Germinal center (tissue), 1 donor: Measurements from ENCODE around the gene TRIP4.
"Not testable (repeated sequence)": the region's sequence is repeated elsewhere in the genome, so short reads cannot be mapped to it uniquely, and the experiment has no call there.

ENCODE experiments used
- DNase-seq: peaks from one replicate; pipeline ENCODE4 v3.0.0; 2012; ENCODE audit warnings: mixed read lengths, low spot score

TRIP4 gene

DNA sequence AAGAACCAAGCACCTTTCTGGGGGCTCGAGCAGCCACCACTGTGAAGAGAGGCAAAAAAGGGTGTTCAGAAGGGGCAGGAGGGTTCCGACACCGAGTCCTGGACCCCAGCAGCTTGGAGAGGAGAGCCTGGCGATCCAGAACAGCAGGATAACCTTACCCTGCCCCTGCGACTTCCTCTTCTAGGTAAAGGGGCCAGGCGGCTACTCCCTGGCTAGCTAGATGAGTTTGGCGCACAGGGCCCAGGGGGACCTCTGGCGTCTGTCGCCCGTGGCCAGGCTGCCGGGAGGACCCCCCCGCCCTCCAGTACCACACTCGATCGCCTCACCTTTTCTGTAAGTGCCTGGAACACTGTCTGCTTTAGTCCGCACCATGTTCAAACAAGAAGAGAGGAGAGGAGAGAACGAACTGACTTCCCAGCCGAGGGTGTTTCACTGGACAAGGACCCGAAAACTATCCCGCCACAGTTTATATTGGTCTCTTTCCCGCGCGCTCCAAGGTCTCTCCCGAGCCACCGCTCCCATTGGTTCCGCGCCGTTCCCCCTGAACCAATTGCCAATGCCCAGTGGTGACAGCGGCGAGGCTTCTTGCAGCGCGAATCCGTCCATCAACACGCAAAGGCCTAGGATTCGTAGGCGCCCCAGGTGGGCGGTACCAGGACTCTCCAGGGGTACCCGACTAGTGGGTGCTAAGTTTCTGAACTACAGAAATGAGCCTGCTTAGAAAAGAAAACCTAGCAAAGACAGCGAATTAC, 6.5 kb upstream of the TRIP4 start, which contains the start of gene PCLAF:
Gene PCLAF (minus strand): TSS at position 442 of the 752 bp plus-strand sequence. CDS start 70 bp downstream, at position 372.
- peak; percentile 95 for DNase-seq

DNA sequence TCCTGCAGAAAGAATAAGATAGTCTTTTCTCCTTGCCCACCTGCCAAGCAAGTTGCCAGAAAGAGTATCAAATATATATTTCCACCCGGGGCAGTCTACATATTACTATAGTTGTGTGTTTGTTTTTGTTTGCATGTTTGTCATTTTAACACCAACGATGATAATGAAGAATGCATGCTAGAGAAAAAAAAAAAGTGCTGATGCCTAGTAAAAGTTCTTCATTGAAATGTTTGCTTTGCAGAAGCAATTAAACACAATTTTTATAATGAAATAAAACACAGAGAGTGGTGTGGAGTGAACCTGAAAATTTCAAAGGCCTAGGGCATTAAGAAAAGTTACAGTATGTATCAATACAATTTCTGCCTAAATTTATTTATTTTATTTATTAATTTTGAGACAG, 3.9 kb upstream of the TRIP4 start:
- DNase-seq, result no peak

DNA sequence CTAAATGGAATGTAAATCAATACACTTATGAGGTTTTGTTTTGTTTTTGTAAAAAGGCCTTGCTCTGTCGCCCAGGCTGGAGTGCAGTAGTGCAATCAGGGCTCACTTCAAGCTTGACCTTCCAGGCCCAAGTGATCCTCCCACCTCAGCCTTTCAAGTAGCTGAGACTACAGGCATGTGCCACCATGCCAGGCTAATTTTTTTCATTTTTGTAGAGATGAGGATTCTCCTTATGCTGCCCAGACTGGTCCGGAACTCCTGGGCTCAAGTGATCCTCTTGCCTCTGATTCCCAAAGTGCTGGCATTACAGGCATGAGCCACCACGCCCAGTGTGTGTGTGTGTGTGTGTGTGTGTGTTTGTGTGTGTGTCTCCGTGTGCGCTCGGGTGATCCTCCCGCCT, 1.3 kb upstream of the TRIP4 start:
- no peak for DNase-seq

DNA sequence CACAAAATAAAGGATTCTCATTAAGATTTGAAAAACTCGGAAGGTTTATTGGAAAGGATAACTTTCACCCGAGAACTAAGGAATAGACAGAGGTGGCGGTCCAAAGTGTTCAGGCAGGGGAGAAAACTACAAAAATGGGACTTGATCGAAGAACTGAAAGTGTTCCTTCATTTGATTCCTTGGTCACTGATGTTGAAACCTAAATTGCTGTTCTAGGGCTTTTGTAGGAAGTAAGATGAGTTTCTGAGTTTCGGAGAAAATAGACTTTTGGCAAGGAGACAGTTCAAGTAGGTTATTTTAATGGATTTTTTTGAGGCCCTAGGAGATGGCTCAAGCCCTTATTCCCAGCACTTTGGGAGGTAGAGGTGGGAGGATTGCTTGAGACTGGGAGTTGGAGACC, 1.4 kb downstream of the TRIP4 start:
- no peak for DNase-seq

DNA sequence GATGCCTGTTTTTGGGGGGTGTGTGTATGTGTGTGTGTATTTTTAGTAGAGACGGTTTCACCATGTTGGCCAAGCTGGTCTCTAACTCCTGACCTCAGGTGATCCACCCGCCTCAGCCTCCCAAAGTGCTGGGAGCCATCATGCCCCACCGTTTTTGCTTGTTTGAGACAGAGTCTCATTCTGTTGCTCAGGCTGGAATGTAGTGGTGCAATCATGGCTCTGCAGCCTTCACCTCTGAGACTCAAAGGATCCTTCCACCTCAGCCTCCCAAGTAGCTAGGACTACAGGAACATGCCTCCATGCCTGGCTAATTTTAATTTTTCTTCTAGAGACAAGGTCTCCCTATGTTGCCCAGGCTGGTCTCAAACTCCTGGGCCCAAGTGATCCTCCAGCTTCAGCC, 4.8 kb downstream of the TRIP4 start:
- DNase-seq, result not testable (repeated sequence)

DNA sequence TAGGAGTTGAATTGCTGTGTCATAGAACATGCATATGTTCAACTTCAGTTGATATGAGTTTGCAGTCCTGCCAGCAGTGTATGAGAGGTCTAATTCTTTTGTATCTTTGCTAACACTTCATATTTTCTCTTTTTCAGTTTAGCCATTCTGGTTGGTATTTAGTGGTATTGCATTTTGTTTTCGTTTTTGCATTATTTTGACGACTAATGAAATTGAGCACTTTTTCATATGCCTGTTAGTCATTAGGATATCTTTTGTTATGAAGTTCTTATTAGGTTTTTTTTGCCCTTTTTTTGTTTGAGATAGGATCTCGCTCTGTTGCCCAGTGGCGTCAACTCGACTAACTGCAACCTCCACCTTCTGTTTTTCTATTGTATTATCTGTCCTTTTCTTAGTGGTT, 9.2 kb downstream of the TRIP4 start:
- DNase-seq, result no peak

DNA sequence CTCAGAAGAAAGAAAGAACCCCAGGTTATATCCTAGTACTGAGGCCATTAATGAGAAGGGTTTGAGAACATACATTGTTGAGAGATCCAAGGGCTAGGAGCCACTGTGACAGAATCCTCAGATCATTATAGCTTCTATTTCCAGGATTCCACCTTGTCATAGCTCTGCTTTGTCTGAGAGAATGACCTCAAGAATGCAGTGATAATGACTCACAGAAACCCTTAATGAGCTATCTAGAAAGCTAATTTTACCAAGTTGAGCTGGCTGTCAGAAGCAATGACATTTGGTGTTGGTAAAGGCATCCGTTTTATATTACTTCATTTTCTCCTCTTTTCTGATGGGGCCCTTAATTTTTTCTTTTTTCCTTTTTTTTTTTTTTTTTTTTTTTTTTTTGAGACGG, 10.9 kb downstream of the TRIP4 start:
- no peak for DNase-seq

DNA sequence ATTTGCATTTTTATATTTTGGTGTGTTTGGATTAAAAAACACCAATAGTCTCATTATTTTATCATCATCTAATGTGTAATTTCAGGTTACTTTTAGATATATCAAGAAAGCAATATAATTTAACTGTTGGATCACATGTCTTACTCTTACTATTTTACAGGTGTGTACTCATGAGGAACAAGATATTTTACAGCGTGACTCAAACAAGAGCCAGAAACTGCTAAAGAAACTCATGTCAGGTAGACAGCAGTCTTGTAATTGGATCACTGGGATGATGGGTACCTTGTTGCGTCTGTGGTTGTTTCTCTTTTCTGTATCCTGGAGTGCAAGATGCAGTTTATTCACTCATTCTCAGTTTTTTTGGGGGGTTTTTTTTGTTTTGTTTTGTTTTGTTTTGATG, 12.9 kb downstream of the TRIP4 start:
- DNase-seq, result no peak

DNA sequence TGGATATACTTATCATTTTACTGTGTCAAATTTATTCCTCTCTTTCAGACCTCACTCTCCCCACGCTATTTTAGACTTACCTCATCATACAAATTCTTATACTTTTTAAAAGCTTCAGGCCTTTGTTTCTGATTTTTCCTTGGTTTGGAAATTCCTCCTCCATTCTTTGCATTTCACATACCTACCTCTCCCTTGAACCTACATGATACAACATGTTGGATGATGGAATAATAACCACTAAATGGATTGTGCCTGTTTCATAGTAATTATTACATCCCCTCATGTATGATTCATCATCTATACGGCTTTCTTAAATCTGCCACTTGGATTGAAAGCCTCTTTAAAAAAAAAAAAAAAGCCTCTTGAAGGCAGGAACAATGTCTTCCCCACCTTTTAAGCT, 24.6 kb downstream of the TRIP4 start:
- no peak for DNase-seq

DNA sequence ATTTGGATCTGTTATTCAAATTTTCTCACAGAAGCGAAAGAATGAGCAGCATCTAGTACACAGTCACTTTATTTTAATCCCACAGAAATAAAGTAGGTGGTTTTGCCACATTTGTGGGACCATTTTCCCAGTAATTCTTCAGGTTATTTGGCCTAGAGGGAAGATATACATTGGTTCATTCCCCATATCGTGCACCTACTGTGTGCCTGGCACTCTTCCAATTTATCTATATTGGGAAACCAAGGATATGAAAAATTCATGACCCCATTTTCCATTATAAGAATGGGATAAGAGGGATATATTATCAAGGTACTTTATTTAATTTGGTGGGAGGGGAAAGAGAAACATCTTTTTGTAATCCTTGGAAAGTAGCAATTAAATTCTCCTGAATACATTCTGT, 35.1 kb downstream of the TRIP4 start:
- DNase-seq, result no peak

DNA sequence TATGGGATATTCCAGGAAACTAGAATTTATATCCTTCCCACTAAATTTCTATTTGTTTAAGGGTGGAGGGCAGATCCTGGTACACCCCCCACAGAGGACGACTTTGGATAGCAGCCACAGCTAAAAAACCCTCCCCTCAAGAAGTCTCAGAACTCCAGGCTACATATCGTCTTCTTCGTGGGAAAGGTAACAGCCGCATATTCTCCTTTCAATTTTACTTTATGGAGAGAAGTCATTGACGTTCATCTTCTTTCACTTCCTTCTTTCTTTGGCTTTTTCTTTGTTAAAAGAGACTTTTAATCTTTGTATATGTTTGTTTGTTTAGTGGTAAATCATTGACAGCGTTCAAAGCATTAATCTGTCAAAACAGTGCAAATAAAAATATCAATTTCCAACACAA, 36.3 kb downstream of the TRIP4 start:
- no peak for DNase-seq

DNA sequence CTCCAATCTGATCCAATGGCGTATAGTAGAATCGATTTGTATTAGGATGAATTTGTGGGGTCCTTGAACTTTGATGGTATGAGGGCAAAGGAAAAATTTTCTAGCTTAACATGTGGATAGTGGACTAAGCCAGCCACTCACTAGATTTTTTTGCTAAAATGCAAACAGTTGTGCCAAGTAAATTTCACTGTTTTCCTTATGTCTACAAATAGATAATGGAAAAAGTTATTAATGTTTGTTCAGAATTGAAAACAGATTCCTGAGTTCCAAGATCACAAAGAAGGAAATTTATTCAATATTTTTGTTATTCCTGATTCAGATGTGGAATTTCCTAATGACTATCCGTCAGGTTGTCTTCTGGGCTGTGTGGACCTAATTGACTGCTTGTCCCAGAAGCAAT, 37.6 kb downstream of the TRIP4 start:
- DNase-seq, result no peak

DNA sequence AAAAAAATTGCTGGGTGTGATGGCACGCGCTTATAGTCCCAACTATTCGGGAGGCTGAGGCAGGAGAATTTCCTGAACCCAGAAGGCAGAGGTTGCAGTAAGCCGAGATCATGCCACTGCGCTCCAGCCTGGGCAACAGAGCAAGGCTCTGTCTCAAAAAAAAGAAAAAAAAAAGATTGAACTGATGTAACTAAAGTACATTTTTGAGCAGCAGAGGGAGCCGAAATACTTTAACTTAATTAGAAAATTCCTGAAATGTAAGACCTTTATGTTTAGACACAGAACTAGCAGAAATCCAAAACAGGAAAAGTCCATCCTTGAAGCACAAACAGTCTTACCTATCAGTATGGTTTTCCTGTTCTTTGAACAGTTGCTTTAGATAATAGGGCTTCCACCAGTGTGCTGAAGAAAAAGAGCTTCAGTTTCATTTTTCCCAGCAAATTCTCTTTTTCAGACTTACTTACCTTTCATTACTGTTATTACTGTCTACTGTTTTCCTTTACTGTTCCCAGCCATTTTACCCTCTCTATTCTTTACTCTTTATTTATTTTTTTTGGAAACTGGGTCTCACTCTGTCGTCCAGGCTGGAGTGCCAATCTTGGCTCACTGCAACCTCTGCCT, 39.3 kb downstream of the TRIP4 start:
- no peak for DNase-seq

DNA sequence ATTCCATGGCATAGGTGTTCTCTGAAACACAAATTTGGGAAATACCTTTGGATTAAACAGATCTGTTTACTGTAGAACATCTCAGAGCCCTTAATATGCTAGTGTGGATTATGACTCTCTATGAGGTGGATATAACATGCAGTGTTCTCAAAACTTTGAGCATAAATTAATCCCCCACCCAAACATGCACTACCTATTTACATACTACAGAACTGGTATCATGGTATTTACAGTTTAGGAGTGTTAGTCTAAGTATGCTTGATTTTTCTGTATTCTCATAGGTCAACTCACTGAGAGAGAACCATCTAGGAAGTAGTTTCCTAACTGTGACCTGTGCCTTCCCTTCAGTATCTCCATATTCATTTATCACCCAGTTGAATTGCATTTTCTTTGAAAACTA, 41.8 kb downstream of the TRIP4 start:
- DNase-seq, result no peak

DNA sequence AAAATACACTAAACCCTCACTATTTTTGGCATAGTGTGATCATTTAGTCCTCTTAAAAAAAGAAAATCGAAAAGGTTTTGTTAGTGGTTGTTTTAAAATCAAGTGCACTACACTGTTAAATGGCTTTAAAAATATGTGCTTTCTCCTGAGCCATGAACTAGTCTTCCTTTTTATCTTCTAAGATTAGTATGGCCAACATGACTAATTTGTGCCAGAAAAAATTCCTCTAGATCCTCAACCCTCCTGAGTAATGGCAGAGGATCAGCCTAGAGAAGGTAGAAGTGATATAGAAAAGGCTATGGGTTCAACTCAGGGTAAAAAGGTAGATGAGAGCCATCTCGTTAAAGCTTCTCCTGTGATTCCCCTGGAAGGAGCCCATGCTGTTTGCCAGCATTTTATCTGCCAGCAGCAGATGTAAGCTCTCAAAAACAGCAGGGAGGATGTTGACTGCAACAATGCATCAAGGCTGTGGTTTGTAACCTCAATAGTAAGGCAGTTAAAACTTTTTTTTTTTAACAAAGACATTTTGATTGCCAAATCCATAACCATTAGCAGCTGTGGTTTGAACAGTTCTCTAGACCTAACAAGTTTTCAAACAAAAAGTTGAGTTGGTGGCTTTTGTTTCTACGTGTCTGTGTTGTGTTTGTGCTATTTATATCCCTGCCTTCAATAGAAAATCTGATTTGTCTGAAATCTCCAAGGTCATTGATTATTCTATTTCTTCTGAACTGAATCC, 42.5 kb downstream of the TRIP4 start:
- no peak for DNase-seq

DNA sequence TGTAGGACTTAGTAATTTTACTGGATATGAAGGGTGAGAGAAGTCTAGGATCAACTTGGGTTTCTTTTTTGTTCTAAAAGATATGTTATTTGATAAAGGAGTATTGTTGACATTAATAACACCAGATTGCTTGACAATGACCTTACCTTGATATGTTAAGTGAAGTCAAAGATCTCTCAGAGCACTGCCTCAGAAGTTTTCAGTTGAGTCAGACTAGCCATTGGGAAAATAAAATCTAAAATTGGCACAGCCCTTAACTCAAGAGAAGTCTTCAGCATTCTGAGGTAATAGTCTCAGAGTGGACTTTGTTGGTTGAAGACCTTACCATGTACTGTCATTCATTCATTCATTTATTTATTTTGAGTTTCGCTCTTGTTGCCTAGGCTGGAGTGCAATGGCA, 50.3 kb downstream of the TRIP4 start:
- no peak for DNase-seq

DNA sequence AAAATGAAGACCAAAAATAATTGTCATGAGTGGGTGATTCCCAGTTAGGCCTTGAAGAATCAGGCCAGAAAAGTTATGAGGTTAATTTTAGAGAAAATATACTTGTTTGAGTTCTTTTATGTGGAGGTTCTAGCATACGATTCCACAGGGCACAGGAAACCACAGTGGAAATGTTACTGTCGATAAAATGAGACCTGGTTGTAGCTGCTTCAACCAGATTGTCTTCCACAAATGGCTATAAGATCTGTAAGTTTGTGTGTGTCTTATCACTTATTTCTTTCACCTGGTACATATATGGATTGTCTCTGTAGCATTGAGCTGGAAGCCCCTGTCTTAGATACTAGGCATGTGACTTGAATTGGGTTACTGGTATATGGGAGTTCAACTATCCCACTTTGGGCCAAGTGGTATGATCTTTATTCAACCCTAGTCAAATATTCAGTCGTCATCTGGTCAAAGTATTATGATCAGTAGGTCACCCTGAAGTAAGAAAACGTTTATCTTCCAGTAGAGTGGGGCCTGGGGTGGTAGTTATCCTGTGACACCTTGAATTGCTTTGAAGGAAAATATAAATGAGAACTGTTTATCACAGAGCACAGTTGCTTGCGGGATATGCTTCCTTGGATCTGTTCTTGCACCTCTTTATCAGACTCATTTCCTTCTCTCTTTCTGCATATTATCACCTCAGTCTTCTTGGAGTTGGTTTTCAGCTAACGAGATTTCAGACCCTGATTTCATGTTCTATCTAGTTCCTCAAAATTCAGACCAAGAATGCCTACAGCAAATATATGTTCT, 51.2 kb downstream of the TRIP4 start:
- no peak for DNase-seq

DNA sequence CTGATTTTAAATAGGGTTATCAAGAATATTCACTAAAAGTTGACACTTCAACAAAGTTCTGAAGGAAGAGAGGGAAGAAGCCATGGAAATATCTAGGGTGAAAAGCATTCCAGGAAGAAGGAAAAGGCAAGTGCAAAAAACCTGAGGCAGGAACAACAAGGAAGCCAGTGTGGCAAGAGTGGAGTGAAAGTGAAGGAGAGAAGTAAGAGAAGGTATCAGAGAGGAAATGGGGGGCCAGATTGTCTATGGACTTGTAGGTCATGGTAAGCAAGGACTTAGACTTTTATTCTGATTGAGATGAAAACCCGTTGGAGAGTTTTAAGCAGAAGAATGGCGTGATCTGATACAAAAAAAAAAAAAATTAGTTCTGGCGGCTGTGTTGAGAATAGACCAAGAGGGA, 54.2 kb downstream of the TRIP4 start:
- DNase-seq, result no peak

DNA sequence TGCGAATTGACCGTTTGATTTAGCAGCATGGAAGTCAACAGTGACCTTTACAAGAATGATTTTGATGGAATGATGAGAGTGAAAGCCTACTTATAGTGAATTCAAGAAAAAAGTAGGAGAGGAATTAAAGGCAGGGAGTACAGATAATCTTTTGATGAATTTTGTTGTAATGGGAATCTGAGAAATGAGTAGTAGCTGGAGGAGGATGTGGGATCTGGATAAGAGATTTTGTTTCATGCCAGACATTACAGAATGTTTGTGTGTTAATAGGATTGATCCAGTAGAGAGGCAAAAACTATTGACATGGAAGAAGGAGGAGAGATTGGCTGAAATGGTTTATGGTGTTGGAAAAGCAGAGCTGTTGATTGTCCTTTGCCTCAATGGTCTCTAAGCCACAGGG, 55.4 kb downstream of the TRIP4 start:
- no peak for DNase-seq

DNA sequence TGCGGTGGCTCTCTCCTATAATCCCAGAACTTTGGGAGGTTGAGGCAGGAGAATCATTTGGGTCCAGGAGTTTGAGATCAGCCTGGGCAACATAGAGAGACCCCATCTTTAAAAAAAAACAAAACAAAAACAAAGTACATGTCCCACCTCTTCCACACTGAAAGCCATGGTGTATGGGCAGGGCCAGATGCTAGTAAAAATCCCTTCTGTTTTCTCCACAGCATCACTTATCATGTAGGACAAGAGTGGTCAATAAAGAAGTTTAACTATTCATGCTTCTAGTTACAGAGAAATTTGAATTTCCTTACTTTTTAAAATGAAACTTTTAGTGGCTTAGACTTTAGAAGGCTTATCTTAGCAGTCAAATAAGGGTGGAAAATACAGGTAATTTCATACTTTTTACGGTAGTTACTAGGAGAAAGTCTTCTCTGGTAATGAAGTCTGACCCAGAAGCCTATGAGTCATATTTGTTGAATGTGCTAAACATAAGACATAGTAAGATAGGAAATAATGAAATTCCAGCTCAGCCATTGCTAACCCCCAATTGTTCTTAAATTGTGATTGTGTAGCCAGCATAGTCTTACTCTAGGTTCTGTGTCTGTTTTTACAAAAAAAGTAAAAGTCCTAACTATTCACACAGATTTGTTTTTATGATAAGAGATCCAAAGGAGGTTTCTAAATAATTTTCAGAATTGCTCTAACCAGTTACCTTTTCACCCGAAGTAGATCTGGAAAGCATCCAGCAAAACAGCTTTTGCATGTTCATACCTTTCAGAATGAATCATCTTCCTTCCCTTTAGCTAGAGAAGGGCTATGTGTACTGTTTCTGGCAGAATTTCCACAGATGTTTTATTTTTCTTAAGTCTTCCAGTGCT, 56.3 kb downstream of the TRIP4 start:
- DNase-seq, result no peak

DNA sequence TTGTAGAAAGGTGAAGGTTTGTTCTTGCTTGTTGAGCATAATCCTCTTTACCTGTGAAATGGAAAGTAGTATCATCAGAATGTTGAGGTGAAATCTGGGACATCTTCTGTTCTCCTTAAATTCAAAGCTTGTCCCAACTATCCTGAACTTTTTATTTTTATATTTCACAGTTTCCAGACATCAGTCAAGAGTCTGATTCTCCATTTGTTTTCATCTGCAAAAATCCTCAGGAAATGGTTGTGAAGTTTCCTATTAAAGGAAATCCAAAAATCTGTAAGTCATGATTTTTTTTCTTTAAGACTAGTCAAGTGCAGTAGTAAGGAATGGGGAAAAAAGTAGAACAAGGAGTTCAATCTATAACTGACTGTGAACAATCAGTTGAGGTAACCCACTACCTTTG, 57.2 kb downstream of the TRIP4 start:
- no peak for DNase-seq
